Kasumi-1 (cell line): ENCODE data around the gene KIF21B.
"Not testable (repeated sequence)": the region's sequence is repeated elsewhere in the genome, so short reads cannot be mapped to it uniquely, and the experiment has no call there.

ENCODE experiments used
- DNase-seq, 2 experiments: peaks; one replicate each; lab custom pipeline; 2025; lab: John Stamatoyannopoulos, UW

KIF21B gene

DNA sequence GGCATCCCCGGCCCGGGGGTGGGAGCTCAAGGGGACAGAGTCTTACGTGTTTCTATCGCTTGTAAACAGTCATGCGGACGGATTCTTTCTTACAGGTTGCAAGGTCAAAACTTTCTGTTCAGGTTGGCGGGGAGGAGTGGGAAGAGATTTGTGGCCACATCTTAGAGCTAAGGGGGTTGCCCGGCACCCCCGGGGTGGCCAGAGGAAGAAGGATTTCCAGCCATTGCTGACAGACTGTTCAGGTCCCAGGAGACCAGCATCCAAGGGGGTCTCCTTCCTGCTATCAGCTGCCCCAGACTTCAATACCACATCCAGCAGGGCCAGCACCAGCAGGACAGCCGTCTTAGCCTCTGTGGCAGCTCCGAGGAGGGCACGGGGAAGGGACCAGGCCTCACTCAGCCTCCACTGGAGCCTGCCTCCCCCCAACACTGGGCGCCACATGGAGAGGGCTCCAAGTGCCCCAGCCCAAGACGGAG lies 52.0 kb downstream of the KIF21B start:
- DNase-seq: no peak

DNA sequence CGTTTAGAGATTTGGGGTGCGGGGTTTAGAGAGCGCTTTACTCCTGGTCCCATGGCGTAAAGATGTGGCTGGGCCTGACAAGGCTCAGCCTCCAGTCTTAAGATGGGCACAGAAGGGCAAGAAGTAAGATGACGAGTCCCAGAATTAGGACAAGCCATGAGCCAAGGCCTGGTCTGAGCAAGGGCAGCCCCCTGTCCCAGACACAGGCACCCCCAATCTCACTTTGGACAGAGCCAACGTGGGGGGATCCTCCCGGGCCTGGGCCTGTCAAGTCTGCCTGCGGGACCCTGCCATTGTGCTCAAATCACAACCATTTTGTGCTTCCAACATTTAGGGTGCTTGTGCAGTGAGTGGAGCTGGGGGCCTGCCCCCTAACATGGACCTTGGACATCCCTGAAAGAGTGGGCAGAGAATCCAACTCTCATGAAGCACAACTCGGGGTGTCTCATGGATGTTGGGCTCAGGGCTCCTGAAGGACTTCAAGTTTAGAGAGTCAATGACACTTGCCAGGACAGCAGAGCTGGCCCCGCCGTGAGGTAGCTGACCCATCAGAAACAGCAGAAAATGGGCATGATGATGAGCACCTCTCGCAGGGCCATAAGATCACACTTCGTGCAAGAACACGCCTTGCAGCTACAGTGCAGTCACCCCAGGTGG lies 52.6 kb downstream of the KIF21B start:
- DNase-seq: no peak

DNA sequence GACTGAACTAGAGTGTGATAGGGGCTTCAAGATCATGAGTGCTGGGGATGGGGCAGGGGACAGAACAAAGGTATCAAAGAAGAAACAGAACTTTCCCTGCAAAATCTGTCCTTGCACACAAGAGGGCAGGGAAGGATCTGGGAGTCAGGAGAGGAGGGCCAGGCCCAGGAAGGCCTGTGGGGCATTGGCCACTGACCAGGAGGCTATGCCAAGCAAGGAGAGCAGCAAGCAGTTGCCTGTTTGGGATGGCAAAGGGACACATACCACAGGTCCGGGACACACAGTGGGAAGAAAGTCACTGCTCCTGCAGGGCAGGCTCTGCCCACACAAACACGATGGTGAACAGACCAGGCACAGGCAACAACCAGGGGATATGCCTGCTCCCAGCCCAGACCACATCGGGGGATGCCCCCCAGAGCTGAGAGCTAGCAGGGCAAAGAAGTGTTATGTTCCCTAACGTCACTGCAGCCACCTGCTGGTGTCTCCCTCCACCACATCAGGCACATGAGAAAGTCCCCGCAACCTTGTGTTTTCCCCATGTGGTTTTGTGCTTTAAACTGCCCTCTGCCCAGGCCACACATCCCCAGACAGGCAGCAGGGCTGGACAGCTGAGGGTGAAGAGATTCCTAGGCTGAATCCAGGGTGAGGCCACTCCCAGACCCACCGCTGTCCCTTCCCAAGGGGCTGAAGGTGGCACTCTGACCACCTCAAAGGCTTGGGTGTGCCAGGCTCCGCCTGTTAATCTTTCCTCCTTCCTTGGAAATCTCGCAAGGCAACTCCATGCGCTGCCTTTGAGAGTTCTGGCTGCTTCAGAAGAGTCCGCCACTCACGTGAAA lies 53.6 kb downstream of the KIF21B start:
- DNase-seq: no peak

DNA sequence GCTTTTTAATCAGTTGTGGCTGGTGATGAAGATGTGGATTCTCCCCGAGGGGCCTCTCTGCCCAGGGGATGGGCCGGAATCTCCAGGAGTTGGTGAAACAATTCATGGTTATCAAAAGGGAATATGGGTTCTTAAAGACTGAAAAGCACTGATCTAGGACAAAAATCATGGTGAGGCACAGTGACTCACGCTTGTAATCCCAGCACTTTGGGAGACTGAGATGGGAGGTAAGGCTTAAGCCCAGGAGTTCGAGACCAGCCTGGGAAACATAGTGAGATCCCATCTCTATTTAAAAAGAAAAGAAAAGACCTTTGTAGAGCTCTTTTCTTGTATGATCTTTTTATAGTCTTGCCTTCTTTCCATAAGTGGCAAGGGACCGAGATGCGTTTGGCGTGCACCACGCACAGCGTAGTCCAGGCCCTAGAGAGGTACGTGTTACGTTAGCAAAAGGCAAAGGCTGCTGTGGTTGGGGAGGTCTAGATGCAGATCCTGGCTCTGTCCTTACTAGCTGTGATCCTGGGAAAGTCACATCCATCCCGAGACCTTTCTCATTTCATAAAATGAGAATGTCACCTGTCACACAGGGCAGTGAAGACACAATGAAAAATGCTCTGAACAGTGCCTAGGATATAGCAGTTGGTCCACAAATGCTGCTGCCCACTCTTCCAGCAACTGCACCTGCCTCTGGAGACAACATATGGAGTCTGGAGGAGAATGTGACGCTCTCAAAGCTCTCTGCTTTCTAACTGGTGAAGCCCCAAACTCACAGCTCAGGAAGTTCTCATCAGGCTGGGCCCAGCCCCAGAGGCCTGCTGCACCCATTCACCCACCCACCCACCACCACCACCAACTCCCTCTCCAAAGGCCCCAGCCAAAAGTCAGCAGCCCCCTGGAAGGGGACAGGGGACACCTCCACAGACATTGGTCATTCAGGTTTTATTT lies 54.8 kb downstream of the KIF21B start:
- no peak for DNase-seq

DNA sequence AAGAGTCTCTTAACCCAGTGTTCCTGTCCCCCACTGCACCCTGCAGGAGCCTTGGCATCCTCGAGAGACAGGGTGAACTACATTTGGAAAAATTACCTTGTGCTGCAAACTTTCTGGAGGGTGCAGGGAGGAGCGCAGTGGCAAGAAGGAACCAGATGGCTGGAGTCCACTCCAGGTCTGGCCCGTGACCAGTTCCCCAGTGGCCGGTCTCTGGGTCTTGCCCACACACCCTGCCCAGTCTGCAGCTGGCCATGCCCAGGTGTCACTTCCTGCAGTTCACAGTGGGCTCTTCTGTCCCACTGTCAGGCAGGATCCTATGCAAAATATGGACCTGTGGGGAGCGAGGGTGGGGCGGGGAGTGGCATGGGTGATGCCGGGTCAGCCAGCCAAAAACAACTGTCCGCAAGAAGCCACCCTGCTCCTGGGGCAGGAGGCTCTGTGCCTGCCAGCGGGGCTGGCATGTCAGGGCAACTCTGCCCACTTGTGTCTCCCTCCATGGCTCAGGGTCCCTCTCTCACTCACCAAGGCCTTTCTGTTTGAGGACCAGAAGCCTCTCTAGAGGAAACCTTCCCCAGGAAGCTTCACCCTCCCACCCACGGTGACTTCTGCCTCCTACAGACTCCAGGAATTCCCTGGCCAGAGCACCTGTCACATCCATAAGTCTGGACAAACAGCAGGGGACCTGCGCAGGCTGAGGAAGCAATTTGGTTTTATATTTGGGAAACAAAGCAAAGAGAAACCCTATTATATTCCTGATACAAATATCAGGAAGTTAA lies 55.6 kb downstream of the KIF21B start:
- no peak for DNase-seq

DNA sequence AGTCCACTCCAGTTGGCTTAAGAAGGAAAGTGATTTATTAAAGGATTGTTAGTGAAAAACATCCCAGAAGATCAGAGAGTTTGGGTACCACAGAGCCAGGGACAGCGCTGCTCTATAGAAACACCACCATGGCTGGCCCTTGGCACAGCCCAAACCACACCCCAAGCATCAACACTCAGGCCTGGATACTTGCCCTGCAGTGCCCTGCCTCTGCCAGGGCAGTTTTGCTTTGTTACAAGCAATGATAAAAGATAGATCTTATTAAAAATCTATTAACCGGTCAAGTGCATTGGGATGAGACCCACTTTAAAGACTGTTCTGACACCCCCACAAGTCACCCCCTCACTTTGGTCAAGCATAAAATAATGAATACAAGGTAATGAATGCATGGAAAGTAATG lies 56.6 kb downstream of the KIF21B start:
- DNase-seq: no peak

DNA sequence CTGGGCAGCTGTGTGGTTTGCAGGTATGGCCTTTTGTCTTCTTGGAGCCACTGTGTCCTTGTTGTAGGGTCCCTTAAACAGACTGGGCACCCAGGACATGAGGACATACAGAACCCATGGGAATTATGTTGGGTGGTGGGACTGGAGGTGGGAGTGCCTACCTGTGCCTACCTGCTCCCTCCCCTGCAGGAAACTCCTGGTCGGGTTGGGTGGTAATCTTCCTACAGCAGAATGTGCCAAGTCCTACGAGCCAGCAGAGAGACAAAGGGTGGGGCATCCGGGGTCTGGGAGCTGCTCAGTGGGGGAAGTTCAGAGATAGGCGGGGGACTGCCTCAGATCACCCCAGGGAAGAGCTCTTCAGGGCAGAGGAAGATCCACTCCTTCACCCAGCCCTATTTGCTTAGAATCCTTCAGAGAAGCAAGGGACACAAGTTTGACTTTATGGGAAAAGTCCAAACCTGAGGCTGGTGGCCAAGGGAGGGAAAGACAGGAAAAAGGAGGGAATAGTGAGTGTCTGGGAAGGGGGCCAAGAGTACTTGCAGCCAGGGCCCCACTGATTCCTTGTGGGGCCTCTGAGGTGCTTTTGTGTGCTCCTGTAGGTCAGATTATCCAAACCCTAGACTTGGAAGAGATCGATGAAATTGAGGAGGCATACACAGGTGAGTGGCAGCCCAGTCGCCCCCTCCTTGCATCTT lies 58.3 kb downstream of the KIF21B start:
- no peak for DNase-seq

DNA sequence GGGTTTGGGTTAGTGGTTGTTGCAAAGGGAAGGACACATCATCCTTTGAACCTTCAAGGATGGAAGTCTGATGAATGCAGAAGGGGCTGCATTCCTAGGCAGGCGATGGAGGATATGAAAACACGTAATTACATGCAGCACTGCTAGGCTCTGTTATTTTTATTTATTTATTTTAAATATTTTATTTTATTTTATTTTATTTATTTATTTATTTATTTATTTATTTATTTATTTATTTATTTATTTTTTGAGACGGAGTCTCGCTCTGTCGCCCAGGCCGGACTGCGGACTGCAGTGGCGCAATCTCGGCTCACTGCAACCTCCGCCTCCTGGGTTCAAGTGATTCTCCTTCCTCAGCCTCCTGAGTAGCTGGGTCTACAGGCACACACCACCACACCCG lies 59.6 kb downstream of the KIF21B start:
- DNase-seq: not testable (repeated sequence)

DNA sequence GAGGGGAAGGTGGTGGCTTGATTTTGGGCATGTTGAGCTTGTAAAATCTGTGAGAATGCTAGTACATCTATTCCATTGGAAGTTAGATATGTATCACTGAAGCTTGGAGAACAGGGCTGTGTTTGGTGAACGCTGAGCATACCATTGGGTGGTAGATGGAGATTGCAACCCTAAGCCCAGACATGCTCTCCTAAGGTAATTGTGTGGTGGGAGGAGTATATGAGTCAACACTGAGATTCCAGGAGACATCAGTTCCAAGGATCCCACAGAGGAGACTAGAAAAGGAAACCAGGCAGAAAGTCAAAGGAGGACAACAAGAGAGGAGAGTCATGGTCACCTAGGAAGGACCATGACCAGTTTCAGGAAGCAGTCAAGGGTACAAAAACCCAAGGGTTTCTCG lies 60.4 kb downstream of the KIF21B start:
- no peak for DNase-seq

DNA sequence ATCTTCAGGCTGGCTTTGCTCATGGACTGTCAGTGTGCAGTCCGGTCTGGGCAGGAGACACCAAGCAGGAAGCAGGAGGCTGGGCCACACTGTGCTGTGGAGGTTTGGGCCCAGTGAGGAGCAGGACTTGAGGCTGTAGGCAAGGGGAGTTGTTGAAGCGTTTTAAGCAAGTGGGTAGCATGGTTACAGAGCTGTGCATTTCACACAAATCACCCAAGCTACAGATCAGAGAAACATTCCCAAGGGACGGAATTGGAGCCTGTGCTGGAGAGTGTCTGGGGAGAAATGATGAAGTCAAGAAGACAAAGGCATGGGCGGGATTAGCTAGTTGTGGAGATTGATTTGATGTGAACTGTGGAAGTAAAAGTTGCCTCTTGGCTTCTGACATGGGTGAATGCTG lies 60.9 kb downstream of the KIF21B start:
- DNase-seq: no peak

DNA sequence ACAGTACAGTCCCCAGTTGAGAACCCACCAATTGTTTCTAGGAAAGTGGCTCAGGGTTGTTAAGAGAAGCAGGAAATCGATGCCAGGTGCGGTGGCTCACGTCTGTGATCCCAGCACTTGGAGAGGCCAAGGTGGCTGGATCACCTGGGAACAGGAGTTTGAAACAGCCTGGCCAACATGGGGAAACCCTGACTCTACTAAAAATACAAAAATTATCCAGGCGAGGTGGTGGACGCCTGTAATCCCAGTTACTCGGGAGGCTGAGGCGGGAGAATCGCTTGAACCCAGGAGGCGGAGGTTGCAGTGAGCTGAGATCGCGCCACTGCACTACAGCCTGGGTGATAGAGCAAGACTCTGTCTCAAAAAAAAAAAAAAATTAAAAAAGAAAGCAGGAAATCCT lies 61.4 kb downstream of the KIF21B start:
- DNase-seq: not testable (repeated sequence)

DNA sequence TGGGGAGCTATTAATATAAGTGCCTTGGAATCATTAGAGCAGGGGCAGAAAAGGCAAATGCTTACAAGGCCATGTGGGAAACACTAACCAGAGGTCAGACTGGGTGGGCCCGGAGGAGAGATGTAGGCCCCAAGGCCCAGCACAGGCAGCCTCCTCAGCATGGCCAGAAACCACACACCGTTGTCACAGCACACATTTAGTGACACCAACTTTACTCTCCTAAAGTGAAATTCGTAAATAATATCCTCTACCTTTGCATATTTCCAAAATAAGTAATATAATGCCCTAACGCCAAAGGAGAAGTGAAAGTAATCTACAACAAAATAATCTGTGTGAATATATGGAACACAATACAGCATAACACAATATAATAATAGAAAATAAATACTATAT lies 62.6 kb downstream of the KIF21B start:
- no peak for DNase-seq

DNA sequence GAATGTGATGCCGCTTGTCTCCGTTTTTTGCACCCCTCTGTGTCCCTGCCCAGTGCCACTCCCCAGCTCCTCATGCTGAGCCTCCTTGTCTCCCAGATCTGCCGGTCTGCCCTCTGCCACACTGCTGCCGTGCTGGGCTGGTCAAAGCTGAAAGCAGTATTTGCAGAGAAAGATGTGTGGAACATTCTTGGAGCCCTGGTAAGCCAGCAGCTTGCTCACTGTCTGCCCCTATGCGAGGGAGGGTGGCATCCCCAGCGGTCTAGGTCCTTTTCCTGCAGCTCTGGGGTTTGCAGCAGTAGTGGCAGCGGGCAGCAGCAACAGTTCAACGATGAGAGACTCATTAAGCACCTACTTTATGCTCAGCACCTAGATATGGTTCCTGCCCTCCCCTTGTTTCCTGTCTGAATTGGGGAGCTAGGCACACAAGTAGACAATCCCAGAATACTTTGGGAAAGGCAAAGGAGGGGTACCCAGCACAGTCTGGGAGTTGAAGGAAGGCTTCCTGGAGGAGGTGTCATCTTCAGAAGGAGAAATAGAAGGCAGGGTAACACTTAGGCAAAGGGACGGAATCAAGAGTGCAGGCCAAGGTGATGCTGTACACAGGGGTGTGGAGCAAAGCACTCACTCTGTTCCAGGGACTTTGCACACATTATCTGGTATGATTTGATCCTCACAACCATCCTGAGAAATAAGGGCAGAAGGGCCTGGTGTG lies 63.1 kb downstream of the KIF21B start:
- no peak for DNase-seq

DNA sequence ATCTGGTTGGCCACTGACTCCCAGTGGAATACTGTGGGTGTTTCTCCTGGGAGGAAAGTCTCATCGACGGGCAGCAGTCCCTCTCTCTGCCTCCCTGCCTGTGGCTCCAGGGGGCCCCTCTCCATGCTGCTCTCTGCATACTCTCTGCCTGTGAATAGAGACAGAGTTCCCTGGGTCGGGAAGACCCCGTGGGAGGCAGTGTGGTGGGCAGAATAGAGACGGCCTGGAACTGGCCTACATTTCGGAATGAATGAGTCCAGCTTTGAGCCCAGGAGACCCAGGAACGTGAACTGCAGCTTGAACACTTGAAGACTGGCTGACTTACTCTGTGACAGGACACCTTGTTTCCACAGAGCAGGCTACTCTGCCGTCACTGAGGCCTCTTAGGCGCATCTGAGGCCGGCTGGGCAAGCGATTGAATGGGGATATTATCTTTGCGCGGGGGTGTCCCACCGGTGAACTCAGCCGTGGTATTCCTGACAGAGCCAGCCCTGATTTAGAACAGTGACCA lies 64.0 kb downstream of the KIF21B start:
- DNase-seq: no peak

DNA sequence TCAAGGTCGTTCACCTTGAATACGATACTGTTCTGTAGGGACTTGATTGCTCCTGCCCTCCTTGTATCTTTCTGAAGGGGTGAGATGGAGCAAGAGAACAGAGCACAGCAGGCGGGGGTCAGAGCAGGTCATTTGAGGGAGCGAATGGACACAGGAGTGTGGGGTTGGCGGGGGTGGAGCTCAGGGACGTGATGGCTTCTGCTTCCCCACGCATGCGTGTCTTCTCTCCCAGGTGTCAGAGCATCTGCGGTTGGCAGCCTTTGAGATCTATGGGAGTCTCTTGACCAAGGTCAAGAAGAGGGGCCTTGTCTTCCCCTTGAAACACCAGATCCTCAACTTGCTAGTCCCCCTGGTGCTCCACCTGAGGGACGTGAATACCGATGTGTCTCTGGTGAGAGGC lies 64.9 kb downstream of the KIF21B start:
- no peak for DNase-seq

DNA sequence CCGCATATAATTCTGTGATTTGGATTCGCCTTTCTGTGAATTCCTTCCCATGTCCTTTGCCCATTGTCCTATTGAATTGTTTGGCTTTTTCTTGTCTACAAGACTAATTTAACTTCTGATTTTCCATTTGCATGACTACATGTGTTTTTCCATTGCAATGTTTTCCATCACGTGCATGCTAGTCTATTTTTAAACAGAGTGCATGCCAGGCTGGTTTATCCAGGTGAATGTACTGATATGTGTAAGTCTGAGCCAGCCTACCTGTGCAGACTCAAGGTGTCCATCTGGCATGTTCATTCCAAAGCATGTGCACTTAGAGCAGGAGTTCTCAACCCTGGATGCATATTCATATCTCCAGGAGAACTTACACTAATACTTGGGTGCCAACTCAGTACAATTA lies 69.1 kb downstream of the KIF21B start:
- DNase-seq: no peak

DNA sequence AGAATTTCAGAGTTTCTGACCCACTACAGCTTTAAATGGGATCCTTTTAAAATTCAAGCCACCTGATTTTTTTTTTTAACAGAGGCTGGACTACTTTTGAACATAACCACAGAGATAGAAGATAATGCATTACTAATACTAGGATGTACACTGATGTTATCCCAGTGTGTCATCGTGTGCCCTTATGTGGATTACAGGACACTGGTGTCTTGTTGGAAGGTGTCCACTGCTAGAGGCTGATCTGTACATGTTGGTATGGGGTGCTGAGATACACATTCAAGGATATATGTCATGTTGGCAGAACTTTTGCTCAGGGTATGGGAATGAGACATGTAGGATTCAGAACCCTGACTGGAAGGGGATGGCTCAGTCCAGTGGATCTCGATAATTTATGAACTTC lies 72.5 kb downstream of the KIF21B start:
- no peak for DNase-seq

DNA sequence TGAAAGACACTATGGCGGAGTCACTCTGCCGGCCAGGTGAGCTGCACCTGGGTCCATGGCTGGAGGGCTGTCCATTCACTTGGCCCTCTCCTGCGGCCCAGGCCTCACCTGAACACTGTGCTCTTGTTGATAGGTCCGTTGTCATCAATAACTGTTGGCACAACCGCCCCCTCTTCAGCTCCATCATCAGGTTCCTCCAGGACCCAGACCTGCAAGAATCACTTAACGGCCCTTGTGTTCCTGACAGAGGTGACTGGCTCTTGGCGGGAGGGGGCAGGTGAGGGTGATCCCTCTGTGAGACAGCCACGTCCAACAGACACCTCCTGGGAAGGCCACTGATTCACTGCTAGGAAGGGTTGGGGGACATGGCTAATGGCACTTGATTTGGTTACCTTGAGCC lies 73.9 kb downstream of the KIF21B start:
- DNase-seq: no peak

DNA sequence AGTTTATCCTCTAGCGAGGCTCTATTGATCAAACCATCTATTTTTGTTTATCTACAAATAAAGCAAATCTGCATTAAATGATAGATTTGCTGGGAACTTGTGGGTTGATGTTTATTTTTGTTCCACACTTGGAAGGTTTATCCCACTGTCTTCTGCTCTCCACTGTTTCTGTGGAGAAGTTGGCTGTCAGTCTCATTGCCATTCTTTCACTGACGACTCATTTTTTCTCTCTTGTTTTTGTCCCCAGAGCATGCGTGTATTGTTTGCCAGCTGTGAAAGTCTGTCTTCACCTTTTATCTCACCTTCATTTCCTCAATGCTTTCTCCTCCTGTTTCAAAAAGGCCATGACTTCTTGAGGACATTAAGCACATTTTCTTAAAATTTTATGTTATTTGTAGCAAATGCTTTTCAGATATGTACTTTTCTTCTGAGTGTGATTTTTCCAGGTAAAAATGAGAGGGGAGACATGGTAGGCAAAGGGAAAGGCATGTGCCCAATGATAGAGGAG lies 76.4 kb downstream of the KIF21B start:
- DNase-seq: peak in 1 of 2 experiments; percentile 6

DNA sequence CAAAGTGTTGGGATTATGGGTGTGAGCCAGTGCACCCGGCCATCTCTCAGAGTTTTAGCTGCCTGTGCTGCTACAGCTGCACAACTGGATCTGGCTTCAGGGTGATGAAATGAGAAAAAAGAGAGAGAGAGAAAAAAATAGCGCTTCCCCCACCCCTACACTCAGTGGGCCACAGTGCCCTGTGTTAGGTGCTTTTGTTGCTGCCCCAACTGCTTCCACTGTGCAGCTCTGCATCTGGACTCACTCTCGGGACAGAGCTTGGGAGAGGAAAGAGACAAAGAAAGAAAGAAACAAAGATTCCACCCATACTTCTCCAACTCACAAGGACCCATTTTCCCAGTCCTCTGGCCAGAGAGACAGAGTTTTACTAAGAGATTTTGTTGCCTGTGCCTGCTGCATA lies 78.4 kb downstream of the KIF21B start:
- no peak for DNase-seq
